HepG2 (cell line): ENCODE results near the gene TBATA. TPM values are rescaled to one million over a fixed set of nuclear protein-coding genes. Genes with fewer than 3 reads are reported as not detected.

ENCODE experiments used
- ATAC-seq: fragments of 200-7000 bp; cut with Tn5 transposase; 3 replicates; pipeline ENCODE4 v1.9.1; 2020; ENCODE audit warnings: mild to moderate bottlenecking, moderate library complexity
- BruUV-seq: library from RNA; stranded (reverse); fragments of 400-500 nt; replicated peaks from 2 replicates; lab custom pipeline; 2021; lab: Mats Ljungman, UMichigan
- CTCF ChIA-PET: fragments of 300-600 bp; formaldehyde crosslinking; extraction: SDS; loops from one replicate; lab custom pipeline; 2021; ENCODE audit warnings: low total read pairs, inconsistent platforms, low intra/inter-chr PET ratio; lab: Yijun Ruan, JAX
- POLR2A ChIA-PET: fragments of 350-600 bp; sonication (Branson Sonifier 250); formaldehyde crosslinking; loops from one replicate; lab custom pipeline; 2020; ENCODE audit warnings: antibody characterized with exemption, inconsistent platforms; lab: Yijun Ruan, JAX
- DNase-seq: peaks from one replicate; pipeline ENCODE4 v3.0.0-alpha.2; 2015; ENCODE audit warnings: low spot score
- FAIRE-seq: peaks from 3 replicates; lab custom pipeline; 2011; peaks lifted over from hg19 to GRCh38; lab: Jason Lieb, UNC
- H2AFZ ChIP-seq: one replicate; pipeline ENCODE4 v1.6.1; 2011; ENCODE audit warnings: low read length, inconsistent platforms
- H3K27ac ChIP-seq: fragments of 300-600 bp; 3 replicates; pipeline ENCODE4 v1.8.0; 2011; ENCODE audit warnings: mixed run types, mild to moderate bottlenecking, mixed read lengths, low read length, inconsistent platforms; ENCODE audit not compliant: insufficient read depth; ENCODE audit errors: extremely low read length
- H3K27me3 ChIP-seq, 2 experiments: fragments of 200-600 bp in 1 of 2; 2 replicates in 1 of 2; 3 replicates in 1 of 2; pipeline versions ENCODE4 v1.6.0 to v1.8.0; 2011; ENCODE audit warnings: low read length in 2 of 2, mild to moderate bottlenecking in 2 of 2, moderate library complexity in 2 of 2, inconsistent platforms in 1 of 2; ENCODE audit not compliant: insufficient read depth in 2 of 2, control insufficient read depth in 1 of 2
- H3K36me3 ChIP-seq, 2 experiments: fragments of 200-600 bp in 1 of 2; replicated peaks in 1 of 2; 2 replicates in 1 of 2; 3 replicates in 1 of 2; pipeline versions ENCODE4 v1.5.1 to v1.8.0; 2011; ENCODE audit warnings: low read length in 2 of 2, inconsistent platforms in 1 of 2; ENCODE audit not compliant: insufficient read depth in 2 of 2, control insufficient read depth in 1 of 2
- H3K4me1 ChIP-seq: 2 replicates; pipeline ENCODE4 v1.5.1; 2012; ENCODE audit warnings: low read length, inconsistent platforms; ENCODE audit not compliant: insufficient read depth
- H3K4me2 ChIP-seq: 2 replicates; pipeline ENCODE4 v1.6.0; 2011; ENCODE audit warnings: low read depth, low read length, inconsistent platforms
- H3K4me3 ChIP-seq, 3 experiments: fragments of 200-600 bp in 1 of 3; sonication (generic), shearing (Covaris generic) in 1 of 3; replicated peaks in 1 of 3; 2 replicates each; pipeline ENCODE4 v1.5.1; 2011 to 2016; ENCODE audit warnings: low read length in 3 of 3, inconsistent platforms in 2 of 3, low read depth in 2 of 3, mild to moderate bottlenecking in 2 of 3, control low read depth in 1 of 3, mixed read lengths in 1 of 3; ENCODE audit not compliant: insufficient read depth in 1 of 3
- H3K79me2 ChIP-seq: one replicate; pipeline ENCODE4 v1.6.1; 2011; ENCODE audit warnings: low read length, inconsistent platforms; ENCODE audit not compliant: insufficient read depth
- H3K9ac ChIP-seq: 2 replicates; pipeline ENCODE4 v1.6.0; 2011; ENCODE audit warnings: mild to moderate bottlenecking, low read depth, low read length, inconsistent platforms; ENCODE audit not compliant: insufficient read depth
- H3K9me3 ChIP-seq: 2 replicates; pipeline ENCODE4 v1.5.1; 2012; ENCODE audit warnings: mild to moderate bottlenecking, low read length
- H4K20me1 ChIP-seq: 2 replicates; pipeline ENCODE4 v1.6.0; 2011; ENCODE audit warnings: inconsistent platforms, mild to moderate bottlenecking, low read length, moderate library complexity; ENCODE audit not compliant: insufficient read depth
- BCLAF1 ChIP-seq: fragments of 450-650 bp; IDR thresholded peaks from 2 replicates; pipeline ENCODE4 v1.6.1; 2017; ENCODE audit warnings: mild to moderate bottlenecking
- FLYWCH1 ChIP-seq: sonication (generic); formaldehyde crosslinking; IDR thresholded peaks from 2 replicates; pipeline ENCODE4 v1.8.1; 2023; ENCODE audit warnings: mild to moderate bottlenecking, missing genetic modification reagents
- KLF6 ChIP-seq: IDR thresholded peaks from 2 replicates; pipeline ENCODE4 v1.8.0; 2016; ENCODE audit warnings: missing biosample characterization, missing genetic modification reagents
- MXI1 ChIP-seq: IDR thresholded peaks from 3 replicates; pipeline ENCODE4 v1.6.1; 2012; ENCODE audit warnings: low read depth, low read length, inconsistent platforms, borderline replicate concordance
- PLSCR1 ChIP-seq: sonication (generic); formaldehyde crosslinking; IDR thresholded peaks from 2 replicates; pipeline ENCODE4 v1.5.0; 2020; ENCODE audit warnings: missing genetic modification reagents, mild to moderate bottlenecking, borderline replicate concordance
- RAD51 ChIP-seq: fragments of 450-650 bp; IDR thresholded peaks from 2 replicates; pipeline ENCODE4 v1.6.1; 2016; ENCODE audit warnings: borderline replicate concordance
- SNAI1 ChIP-seq: sonication (generic); formaldehyde crosslinking; IDR thresholded peaks from 2 replicates; pipeline ENCODE4 v1.5.0; 2020; ENCODE audit warnings: mild to moderate bottlenecking, missing genetic modification reagents, borderline replicate concordance
- ZC3H4 ChIP-seq: sonication (generic); formaldehyde crosslinking; IDR thresholded peaks from 2 replicates; pipeline ENCODE4 v1.4.0; 2020; ENCODE audit warnings: missing genetic modification reagents, borderline replicate concordance
- WGBS: methylation state at CpG from one replicate; pipeline ENCODE4 v1.1.6; 2017; ENCODE audit warnings: low lambda C conversion rate; 5-methylcytosine and 5-hydroxymethylcytosine counted together
- in situ Hi-C: cut with HindIII; loops from 2 replicates; pipeline ENCODE4 v1.10.0; 2017; ENCODE audit warnings: low pct_unique_long_range_greater_than_20kb; ENCODE audit not compliant: extremely low pct_ligation_motif_present
- intact Hi-C: fragments of 100-400 bp; cut with micrococcal nuclease; formaldehyde crosslinking; loops from one replicate; pipeline ENCODE4 v1.10.0; 2022; ENCODE audit not compliant: unreplicated experiment
- polyA plus RNA-seq, 8 experiments: library from polyadenylated mRNA; depleted of rRNA in 3 of 8; stranded (reverse) in 7 of 8; unstranded in 1 of 8; fragments of >200 nt; fragmentation: Illumina TruSeq in 4 of 8; extraction: Trizol in 4 of 8; gene quantifications; 2 replicates each; pipeline versions ENCODE4 v1.2.1 to v1.2.3, GENCODE V29; 2011 to 2016; ENCODE audit warnings: low read depth in 4 of 8, missing spikeins in 1 of 8, mixed read lengths in 1 of 8; ENCODE audit not compliant: insufficient read depth in 1 of 8
- total RNA-seq, 5 experiments: library from RNA; depleted of rRNA; stranded (reverse); fragments of >200 nt; fragmentation: Illumina TruSeq; extraction: Trizol; gene quantifications; 2 replicates each; pipeline ENCODE4 v1.2.3, GENCODE V29; 2016; ENCODE audit warnings: low read depth in 1 of 5
- TF ChIP-seq, protein P1 (sequence below): sonication (generic); formaldehyde crosslinking; IDR thresholded peaks from 2 replicates; pipeline ENCODE4 v1.4.0; 2020; ENCODE audit warnings: mild to moderate bottlenecking, missing genetic modification reagents
- TF ChIP-seq, protein P2 (sequence below): IDR thresholded peaks from 2 replicates; pipeline ENCODE4 v1.6.1; 2018; ENCODE audit warnings: missing genetic modification reagents

TBATA gene
- total and polyA plus RNA-seq, 2 of the 13 experiments (the other 11 are each of a cell fraction or from before 2014, with no cell fraction given): not detected

DNA sequence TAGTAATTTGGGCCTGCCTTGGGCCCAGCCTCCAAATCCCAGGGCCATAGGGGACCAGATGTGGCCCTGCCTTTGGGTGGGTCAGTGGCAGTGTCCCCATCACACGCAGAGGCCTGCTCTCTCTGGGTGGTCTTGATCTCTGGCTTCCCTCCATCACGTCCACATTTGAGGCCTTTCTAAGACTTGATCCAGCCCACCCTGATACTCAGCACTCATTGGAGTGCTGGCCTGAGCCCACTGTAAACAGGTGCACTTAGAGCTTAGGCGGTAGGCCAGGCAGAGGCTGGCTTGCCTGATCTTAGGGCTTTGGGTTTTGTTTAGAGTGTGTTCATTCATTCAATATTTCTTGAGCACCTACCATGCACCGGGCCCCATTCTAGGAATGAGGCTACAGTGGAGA is 52.6 kb downstream of the TBATA start:
- CTCF ChIA-PET: no interaction called here
- whole genome bisulfite sequencing: no CpG with 5 or more reads among the region's 4 CpGs

More for the DNA sequence above, 52.6 kb downstream of the TBATA start:
- Histone ChIP-seq H3K4me3 (no peak overlapping the region), H2AFZ (no peak overlapping the region), H3K4me1 (peaks cover 16% of the 10 kb centered on the region), H3K36me3 (no peaks in the 10 kb centered on the region), H3K4me2 (no peak overlapping the region), H3K9ac (no peak overlapping the region), H3K27me3 (no peaks in the 10 kb centered on the region), H3K79me2 (no peaks in the 10 kb centered on the region), H4K20me1 (no peaks in the 10 kb centered on the region), H3K9me3 (no peaks in the 10 kb centered on the region), H3K27ac (no peak overlapping the region)
- intact Hi-C loops (no loop called here), in situ Hi-C loops (no loop called here)
- ATAC-seq (no peak), FAIRE-seq (no peak), DNase-seq (no peak)
- no TSS peak for BruUV-seq
- TF ChIP-seq, protein P1, sequence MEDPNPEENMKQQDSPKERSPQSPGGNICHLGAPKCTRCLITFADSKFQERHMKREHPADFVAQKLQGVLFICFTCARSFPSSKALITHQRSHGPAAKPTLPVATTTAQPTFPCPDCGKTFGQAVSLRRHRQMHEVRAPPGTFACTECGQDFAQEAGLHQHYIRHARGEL (CRISPR knock-in tag): no peak
- no peak for TF ChIP-seq KLF6 (CRISPR knock-in tag)
- TF ChIP-seq PLSCR1: no peak
- TF ChIP-seq, protein P2, sequence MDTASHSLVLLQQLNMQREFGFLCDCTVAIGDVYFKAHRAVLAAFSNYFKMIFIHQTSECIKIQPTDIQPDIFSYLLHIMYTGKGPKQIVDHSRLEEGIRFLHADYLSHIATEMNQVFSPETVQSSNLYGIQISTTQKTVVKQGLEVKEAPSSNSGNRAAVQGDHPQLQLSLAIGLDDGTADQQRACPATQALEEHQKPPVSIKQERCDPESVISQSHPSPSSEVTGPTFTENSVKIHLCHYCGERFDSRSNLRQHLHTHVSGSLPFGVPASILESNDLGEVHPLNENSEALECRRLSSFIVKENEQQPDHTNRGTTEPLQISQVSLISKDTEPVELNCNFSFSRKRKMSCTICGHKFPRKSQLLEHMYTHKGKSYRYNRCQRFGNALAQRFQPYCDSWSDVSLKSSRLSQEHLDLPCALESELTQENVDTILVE (CRISPR knock-in tag): no peak
- TF ChIP-seq RAD51: no peak
- no peak for TF ChIP-seq SNAI1 (CRISPR knock-in tag)
- no peak for TF ChIP-seq ZC3H4 (CRISPR knock-in tag)
- TF ChIP-seq BCLAF1: no peak
- TF ChIP-seq FLYWCH1: no peak
- TF ChIP-seq MXI1: no peak
- POLR2A ChIA-PET: no interaction called here
